Psoas muscle (tissue), 8 donors: ENCODE data around the gene AUTS2. TPM values are rescaled to one million over a fixed set of nuclear protein-coding genes. Genes with fewer than 3 reads are reported as not detected.

Experiments
- ATAC-seq, 4 donors: fragments of 200-7000 bp; cut with Tn5 transposase; one replicate each; pipeline ENCODE4 v1.9.1; 2020; ENCODE audit warnings: moderate library complexity in 3 of 4, mild to moderate bottlenecking in 2 of 4
- DNase-seq, 2 donors: peaks; one replicate each; pipeline ENCODE4 v3.0.0-alpha.2; 2020
- H3K27ac ChIP-seq: fragments of 200-600 bp; one replicate; pipeline ENCODE4 v1.8.0; 2022
- H3K27me3 ChIP-seq, 3 donors: fragments of 200-600 bp in 1 of 3; one replicate each; pipeline versions ENCODE4 v1.6.1 to v1.8.0; 2013 to 2022; ENCODE audit warnings: low read length in 2 of 3, mild to moderate bottlenecking in 2 of 3, moderate library complexity in 1 of 3; ENCODE audit not compliant: insufficient read depth in 3 of 3
- H3K36me3 ChIP-seq, 2 donors: fragments of 200-600 bp in 1 of 2; one replicate each; pipeline versions ENCODE4 v1.6.1 to v1.8.0; 2013 to 2022; ENCODE audit warnings: low read depth in 1 of 2, mild to moderate bottlenecking in 1 of 2, moderate library complexity in 1 of 2; ENCODE audit not compliant: insufficient read depth in 1 of 2
- H3K4me1 ChIP-seq: fragments of 200-600 bp; one replicate; pipeline ENCODE4 v1.8.0; 2022
- H3K4me3 ChIP-seq: fragments of 200-600 bp; one replicate; pipeline ENCODE4 v1.8.0; 2022; ENCODE audit warnings: mild to moderate bottlenecking
- H3K9me3 ChIP-seq: fragments of 200-600 bp; one replicate; pipeline ENCODE4 v1.8.0; 2022
- WGBS, 3 donors: extraction: QIAGEN DNeasy Blood & Tissue Kit; methylation state at CpG; one replicate each; pipeline versions ENCODE4 v1.1.6 to v1.1.7; 2013; 5-methylcytosine and 5-hydroxymethylcytosine counted together
- intact Hi-C, 2 donors: fragments of 100-400 bp; cut with DNase I; formaldehyde crosslinking; loops; one replicate each; pipeline versions ENCODE4 v1.11.0 to v1.14.2; 2022
- polyA plus RNA-seq, 3 donors: library from polyadenylated mRNA; stranded (reverse); fragments of 200-250 nt; gene quantifications; one replicate each; pipeline ENCODE4 v1.2.3, GENCODE V29; 2013
- total RNA-seq, 4 donors: library from RNA; stranded (reverse); fragmentation: NEBNext Ultra II Directional in 2 of 4; extraction: Animal tissue kit (Norgen Biotek cat#: 25700) in 2 of 4; gene quantifications; one replicate each; pipeline versions ENCODE4 v1.2.1 to v1.2.4, GENCODE V29; 2021 to 2023
- TF ChIP-seq, protein P1 (sequence below): fragments of 200-600 bp; IDR thresholded peaks from one replicate; pipeline ENCODE4 v1.8.0; 2022; ENCODE audit warnings: antibody characterized with exemption
- donor health status: healthy with polysubstance abuse.
- donor health status: DM: no; HTN: no; CAD: no; lungs with moderate emphysema.
- donor health status: Bipolar disorder and iron deficiency.
- donor health status: healthy.
- donor health status: DM: yes; HTN: yes; CAD: no.
- donor health status: DM: no; HTN: no; CAD: no.
- donor health status: DM: no; HTN: no; CAD: no.
- donor health status: DM: yes; HTN: yes; CAD: no.

The AUTS2 gene
- total and polyA plus RNA-seq, 7 donors = 5.0 to 33.5 (median 14.3) TPM

DNA sequence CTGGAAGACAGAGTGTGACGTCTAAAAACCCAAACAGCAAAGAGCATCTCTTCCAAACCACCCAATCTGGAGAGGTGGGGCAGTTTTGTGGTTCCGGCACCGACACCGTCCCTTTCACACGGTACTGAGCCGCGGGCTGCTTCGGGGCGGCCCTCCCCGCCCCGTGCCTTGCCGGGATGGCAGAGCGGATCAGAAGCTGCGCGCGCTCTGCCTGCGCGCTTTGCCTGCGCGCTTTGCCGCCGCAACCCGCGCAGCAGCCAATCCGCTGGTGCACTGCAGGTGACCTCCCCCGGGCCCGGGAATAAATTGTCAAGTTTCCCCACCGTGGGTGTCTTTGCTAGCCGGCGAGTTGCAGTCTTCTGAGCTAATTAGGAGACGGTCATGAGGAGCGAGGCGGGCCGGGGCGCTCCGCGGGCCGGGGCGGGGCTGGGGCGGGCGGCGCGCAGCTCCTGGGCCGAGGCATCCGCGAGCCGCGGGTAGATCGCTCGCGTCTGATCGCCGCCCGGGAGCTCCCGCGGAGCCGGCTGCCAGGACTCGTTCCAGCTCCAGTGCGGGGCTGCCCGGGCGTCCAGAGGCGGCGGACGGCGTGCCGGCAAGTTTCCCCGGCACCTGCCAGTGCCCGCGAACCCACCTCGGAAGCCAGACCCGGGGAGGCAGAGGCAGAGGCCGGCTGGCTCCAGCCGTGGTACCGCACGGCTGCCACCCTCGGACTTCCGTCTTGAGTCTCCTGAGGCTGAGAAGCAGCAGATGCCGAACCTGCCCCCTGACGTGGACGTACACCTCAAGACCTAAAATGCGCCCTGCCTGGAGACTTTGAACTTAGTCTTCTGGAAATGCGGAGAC, 997.7 kb downstream of the AUTS2 start:
- TF ChIP-seq, protein P1, sequence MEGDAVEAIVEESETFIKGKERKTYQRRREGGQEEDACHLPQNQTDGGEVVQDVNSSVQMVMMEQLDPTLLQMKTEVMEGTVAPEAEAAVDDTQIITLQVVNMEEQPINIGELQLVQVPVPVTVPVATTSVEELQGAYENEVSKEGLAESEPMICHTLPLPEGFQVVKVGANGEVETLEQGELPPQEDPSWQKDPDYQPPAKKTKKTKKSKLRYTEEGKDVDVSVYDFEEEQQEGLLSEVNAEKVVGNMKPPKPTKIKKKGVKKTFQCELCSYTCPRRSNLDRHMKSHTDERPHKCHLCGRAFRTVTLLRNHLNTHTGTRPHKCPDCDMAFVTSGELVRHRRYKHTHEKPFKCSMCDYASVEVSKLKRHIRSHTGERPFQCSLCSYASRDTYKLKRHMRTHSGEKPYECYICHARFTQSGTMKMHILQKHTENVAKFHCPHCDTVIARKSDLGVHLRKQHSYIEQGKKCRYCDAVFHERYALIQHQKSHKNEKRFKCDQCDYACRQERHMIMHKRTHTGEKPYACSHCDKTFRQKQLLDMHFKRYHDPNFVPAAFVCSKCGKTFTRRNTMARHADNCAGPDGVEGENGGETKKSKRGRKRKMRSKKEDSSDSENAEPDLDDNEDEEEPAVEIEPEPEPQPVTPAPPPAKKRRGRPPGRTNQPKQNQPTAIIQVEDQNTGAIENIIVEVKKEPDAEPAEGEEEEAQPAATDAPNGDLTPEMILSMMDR = no peak
- intact Hi-C loops = no loop called here
- ATAC-seq = peak; percentile 66 to 81 (median 74)
- H3K27ac ChIP-seq = no peak overlapping the region
- DNase-seq = peak in 1 of 2 donors; percentile 55
- no peaks in the 10 kb centered on the region for H3K4me1 ChIP-seq
- H3K27me3 ChIP-seq = peaks cover 0 to 7% (median 0%) of the 10 kb centered on the region in 3 donors
- peak overlapping the region; percentile 62 for H3K4me3 ChIP-seq
- 11 to 15% (median 11%) methylated on average over 73 to 82 of the region's 82 CpGs for WGBS, 3 donors
- no peaks in the 10 kb centered on the region for H3K36me3 ChIP-seq
- no peaks in the 10 kb centered on the region for H3K9me3 ChIP-seq

DNA sequence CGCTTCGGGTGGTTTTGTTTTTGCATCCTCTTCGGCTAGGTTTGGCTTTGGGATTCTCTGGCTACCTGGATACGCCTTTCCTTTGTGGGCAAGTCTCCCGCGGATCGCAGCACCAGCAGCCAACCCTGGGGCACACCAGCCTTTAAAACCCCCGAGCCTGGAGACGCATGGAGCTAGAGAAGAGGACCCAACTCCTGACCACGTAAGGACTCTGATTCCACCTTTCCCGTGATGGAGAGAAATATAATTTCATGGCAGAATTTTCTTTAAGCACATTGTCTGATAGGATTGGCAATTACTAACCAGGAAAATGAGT, 998.3 kb downstream of the AUTS2 start:
- no peak overlapping the region for H3K27ac ChIP-seq
- H3K4me1 ChIP-seq = no peaks in the 10 kb centered on the region
- DNase-seq = no peak
- no peaks in the 10 kb centered on the region for H3K36me3 ChIP-seq
- 81 to 86% (median 85%) methylated on average over 11 of the region's 11 CpGs for WGBS, 3 donors
- intact Hi-C loops = no loop called here
- H3K27me3 ChIP-seq = peaks cover 0 to 7% (median 0%) of the 10 kb centered on the region in 3 donors
- TF ChIP-seq, protein P1 = no peak
- H3K9me3 ChIP-seq = no peaks in the 10 kb centered on the region
- peak overlapping the region; percentile 62 for H3K4me3 ChIP-seq
- ATAC-seq = no peak

DNA sequence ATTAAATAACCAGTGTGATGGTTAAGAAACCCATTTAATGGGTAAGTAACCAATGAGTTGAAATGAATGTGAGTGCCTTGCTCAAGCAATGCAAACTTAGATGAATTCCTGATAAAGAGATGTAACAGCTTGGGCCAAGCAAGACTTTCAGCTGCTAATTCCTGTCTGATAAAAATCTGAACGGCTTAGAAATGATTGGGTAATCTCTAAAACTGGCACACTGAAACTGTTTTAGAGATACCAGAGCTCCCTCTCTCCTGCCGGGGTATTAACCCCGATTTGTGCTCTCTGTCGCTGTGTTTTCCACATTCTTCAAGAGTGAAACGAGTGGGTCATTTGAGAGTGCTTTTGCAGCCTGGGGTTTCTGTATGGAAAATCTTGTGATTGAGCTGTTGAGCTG, 998.8 kb downstream of the AUTS2 start:
- 80 to 87% (median 86%) methylated on average over 5 of the region's 5 CpGs for WGBS, 3 donors
- ATAC-seq = no peak
- no peak overlapping the region for H3K4me3 ChIP-seq
- H3K27ac ChIP-seq = no peak overlapping the region
- TF ChIP-seq, protein P1 = no peak
- peaks cover 0 to 7% (median 0%) of the 10 kb centered on the region in 3 donors for H3K27me3 ChIP-seq
- H3K4me1 ChIP-seq = no peaks in the 10 kb centered on the region
- no peak for DNase-seq
- no peaks in the 10 kb centered on the region for H3K36me3 ChIP-seq
- intact Hi-C loops = no loop called here
- H3K9me3 ChIP-seq = no peaks in the 10 kb centered on the region

- Histone ChIP-seq H3K36me3 (no peaks in the 10 kb centered on the region), H3K9me3 (no peaks in the 10 kb centered on the region), H3K27me3 (peaks cover 0 to 7% (median 0%) of the 10 kb centered on the region in 3 donors), H3K4me1 (no peaks in the 10 kb centered on the region), H3K4me3 (no peak overlapping the region), H3K27ac (no peak overlapping the region)
- no peak for DNase-seq
- 93 to 97% (median 94%) methylated on average over 2 of the region's 2 CpGs for WGBS, 3 donors
- ATAC-seq = no peak
- TF ChIP-seq, protein P1 = no peak
- intact Hi-C loops = no loop called here
These were observed 1000.7 kb downstream of the AUTS2 start for GRCh38 chr7:70598976-70599375.
